H1 (cell line): ENCODE data around the gene SEMA3A. TPM values are rescaled to one million over a fixed set of nuclear protein-coding genes. Genes with fewer than 3 reads are reported as not detected.

Experiments
- CTCF ChIA-PET: fragments of 300-600 bp; sonication (Branson Sonifier 250); formaldehyde crosslinking; loops from one replicate; lab custom pipeline; 2021; ENCODE audit not compliant: partially characterized antibody; lab: Charles Lee
- POLR2A ChIA-PET: fragments of 300-600 bp; sonication (Branson Sonifier 250); formaldehyde crosslinking; loops from one replicate; lab custom pipeline; 2021; ENCODE audit warnings: inconsistent platforms; ENCODE audit not compliant: partially characterized antibody; lab: Charles Lee
- DNase-seq, 2 experiments: peaks; one replicate each; pipeline versions ENCODE4 v3.0.0 to v3.0.0-alpha.2; 2010 to 2022; ENCODE audit warnings: low spot score in 2 of 2, low read depth in 1 of 2, mixed read lengths in 1 of 2
- FAIRE-seq: peaks from 2 replicates; lab custom pipeline; 2011; peaks lifted over from hg19 to GRCh38; lab: Jason Lieb, UNC
- H2AFZ ChIP-seq: 2 replicates; pipeline ENCODE4 v1.8.1; 2012; ENCODE audit warnings: low read length, inconsistent platforms
- H2AK5ac ChIP-seq: 2 replicates; pipeline ENCODE4 v1.6.1; 2013; ENCODE audit warnings: low read depth, low read length
- H2BK120ac ChIP-seq: replicated peaks from 2 replicates; pipeline ENCODE3; 2013; ENCODE audit warnings: low read depth, low read length, inconsistent platforms
- H2BK12ac ChIP-seq: 2 replicates; pipeline ENCODE4 v1.6.1; 2013; ENCODE audit warnings: low read depth, low read length
- H2BK15ac ChIP-seq: 2 replicates; pipeline ENCODE4 v1.6.1; 2013; ENCODE audit warnings: low read length
- H2BK20ac ChIP-seq: 2 replicates; pipeline ENCODE4 v1.6.1; 2013; ENCODE audit warnings: low read length
- H2BK5ac ChIP-seq: 2 replicates; pipeline ENCODE4 v1.6.1; 2013; ENCODE audit warnings: low read depth, low read length
- H3K14ac ChIP-seq: 2 replicates; pipeline ENCODE4 v1.6.1; 2013; ENCODE audit warnings: inconsistent platforms; ENCODE audit not compliant: insufficient read length
- H3K18ac ChIP-seq: 2 replicates; pipeline ENCODE4 v1.6.1; 2013; ENCODE audit warnings: low read length; ENCODE audit errors: extremely low read depth
- H3K23ac ChIP-seq: 2 replicates; pipeline ENCODE4 v1.6.1; 2013; ENCODE audit warnings: inconsistent platforms; ENCODE audit not compliant: insufficient read length
- H3K23me2 ChIP-seq: 2 replicates; pipeline ENCODE4 v1.6.1; 2013; ENCODE audit warnings: low read depth, low read length
- H3K27ac ChIP-seq: 2 replicates; pipeline ENCODE4 v1.6.1; 2011; ENCODE audit warnings: low read depth, low read length, inconsistent platforms
- H3K27me3 ChIP-seq, 4 experiments: replicated peaks in 1 of 4; 1 replicate in 1 of 4; 2 replicates in 3 of 4; pipeline versions ENCODE4 v1.6.1 to v1.8.1; 2011 to 2013; ENCODE audit warnings: low read length in 3 of 4, mild to moderate bottlenecking in 3 of 4, inconsistent platforms in 2 of 4, mixed read lengths in 2 of 4, moderate library complexity in 1 of 4; ENCODE audit not compliant: control insufficient read depth in 3 of 4, insufficient read depth in 3 of 4; ENCODE audit errors: extremely low read depth in 1 of 4
- H3K36me3 ChIP-seq, 4 experiments: 2 replicates each; pipeline versions ENCODE4 v1.6.1 to v1.8.1; 2011 to 2013; ENCODE audit warnings: mild to moderate bottlenecking in 4 of 4, low read length in 3 of 4, moderate library complexity in 2 of 4, control low read depth in 1 of 4, inconsistent platforms in 1 of 4; ENCODE audit not compliant: insufficient read depth in 4 of 4, control insufficient read depth in 2 of 4
- H3K4ac ChIP-seq: replicated peaks from 2 replicates; pipeline ENCODE3; 2013; ENCODE audit warnings: low read length, low read depth, mixed read lengths, inconsistent platforms; ENCODE audit not compliant: insufficient read length
- H3K4me1 ChIP-seq, 4 experiments: replicated peaks in 1 of 4; 1 replicate in 1 of 4; 2 replicates in 3 of 4; pipeline versions ENCODE4 v1.6.1 to v1.8.1; 2011 to 2013; ENCODE audit warnings: low read length in 3 of 4, inconsistent platforms in 2 of 4, mixed read lengths in 1 of 4; ENCODE audit not compliant: insufficient read depth in 4 of 4, control insufficient read depth in 3 of 4
- H3K4me2 ChIP-seq, 2 experiments: 2 replicates each; pipeline versions ENCODE4 v1.6.1 to v1.8.1; 2011 to 2013; ENCODE audit warnings: low read depth in 2 of 2, low read length in 2 of 2, control low read depth in 1 of 2, inconsistent platforms in 1 of 2, mild to moderate bottlenecking in 1 of 2; ENCODE audit not compliant: insufficient read depth in 1 of 2
- H3K4me3 ChIP-seq, 4 experiments: fragments of 200-600, 300-600 bp in 1 of 4; sonication (generic), shearing (Covaris generic), sonication (Bioruptor Twin) in 1 of 4; 2 replicates each; pipeline versions ENCODE4 v1.5.1 to v1.8.1; 2011 to 2016; ENCODE audit warnings: low read length in 4 of 4, low read depth in 3 of 4, control low read depth in 2 of 4, inconsistent platforms in 2 of 4, mild to moderate bottlenecking in 2 of 4, mixed read lengths in 1 of 4, moderate library complexity in 1 of 4; ENCODE audit not compliant: insufficient read depth in 2 of 4; ENCODE audit errors: extremely low read depth in 1 of 4
- H3K56ac ChIP-seq: replicated peaks from 2 replicates; pipeline ENCODE3; 2013; ENCODE audit warnings: low read depth, mild to moderate bottlenecking, mixed read lengths, low read length, inconsistent platforms; ENCODE audit not compliant: insufficient read length
- H3K79me1 ChIP-seq: 2 replicates; pipeline ENCODE4 v1.6.1; 2013; ENCODE audit warnings: low read depth, low read length, control low read depth
- H3K79me2 ChIP-seq, 2 experiments: 2 replicates each; pipeline versions ENCODE4 v1.6.1 to v1.8.1; 2012 to 2013; ENCODE audit warnings: low read length in 2 of 2, mild to moderate bottlenecking in 2 of 2, inconsistent platforms in 1 of 2; ENCODE audit not compliant: insufficient read depth in 2 of 2, control insufficient read depth in 1 of 2
- H3K9ac ChIP-seq, 4 experiments: replicated peaks in 1 of 4; 1 replicate in 1 of 4; 2 replicates in 3 of 4; pipeline versions ENCODE4 v1.6.1 to v1.8.1; 2011 to 2013; ENCODE audit warnings: low read depth in 3 of 4, low read length in 3 of 4, control low read depth in 2 of 4, mild to moderate bottlenecking in 2 of 4, moderate library complexity in 2 of 4, inconsistent platforms in 1 of 4; ENCODE audit errors: extremely low read depth in 1 of 4
- H3K9me3 ChIP-seq, 2 experiments: 2 replicates each; pipeline versions ENCODE4 v1.6.1 to v1.8.1; 2012 to 2013; ENCODE audit warnings: mild to moderate bottlenecking in 2 of 2, moderate library complexity in 2 of 2, control low read depth in 1 of 2, inconsistent platforms in 1 of 2, low read depth in 1 of 2, low read length in 1 of 2, mixed read lengths in 1 of 2; ENCODE audit not compliant: insufficient read depth in 2 of 2
- H4K20me1 ChIP-seq, 2 experiments: replicated peaks in 1 of 2; 2 replicates each; pipeline versions ENCODE3 to v1.8.1; 2011 to 2013; ENCODE audit warnings: inconsistent platforms in 2 of 2, low read length in 2 of 2, mild to moderate bottlenecking in 1 of 2; ENCODE audit not compliant: insufficient read depth in 2 of 2, control insufficient read depth in 1 of 2
- H4K5ac ChIP-seq: 2 replicates; pipeline ENCODE4 v1.6.1; 2013; ENCODE audit warnings: low read length, low read depth, mixed read lengths, inconsistent platforms; ENCODE audit not compliant: insufficient read length
- H4K8ac ChIP-seq: 2 replicates; pipeline ENCODE4 v1.8.0; 2013; ENCODE audit warnings: mild to moderate bottlenecking, moderate library complexity, low read length, inconsistent platforms; ENCODE audit not compliant: insufficient read depth; ENCODE audit errors: extremely low read depth
- H4K91ac ChIP-seq: replicated peaks from 2 replicates; pipeline ENCODE3; 2013; ENCODE audit warnings: low read length, mixed read lengths, inconsistent platforms; ENCODE audit not compliant: insufficient read length
- BRCA1 ChIP-seq: IDR thresholded peaks from 2 replicates; pipeline ENCODE4 v1.6.1; 2012; ENCODE audit warnings: low read depth, low read length, improper control_type of control experiment
- CBX5 ChIP-seq: fragments of 300-800, 300-1000 bp; sonication (generic); IDR thresholded peaks from 2 replicates; pipeline ENCODE4 v1.7.1; 2016; ENCODE audit warnings: antibody characterized with exemption, low read length, low read depth
- GABPA ChIP-seq: IDR thresholded peaks from 2 replicates; pipeline ENCODE4 v1.6.1; 2011; ENCODE audit warnings: mild to moderate bottlenecking, low read length, moderate library complexity, borderline replicate concordance; ENCODE audit not compliant: insufficient read depth
- GTF2F1 ChIP-seq: IDR thresholded peaks from 2 replicates; pipeline ENCODE4 v1.6.1; 2012; ENCODE audit warnings: low read depth, low read length, improper control_type of control experiment, borderline replicate concordance
- HDAC2 ChIP-seq, 2 experiments: fragments of 300-600 bp in 1 of 2; sonication (generic) in 1 of 2; IDR thresholded peaks; 2 replicates each; pipeline ENCODE4 v1.6.1; 2011 to 2012; ENCODE audit warnings: low read depth in 2 of 2, low read length in 2 of 2, mild to moderate bottlenecking in 2 of 2, moderate library complexity in 2 of 2, borderline replicate concordance in 1 of 2, inconsistent platforms in 1 of 2
- JUND ChIP-seq: IDR thresholded peaks from 2 replicates; pipeline ENCODE4 v1.6.1; 2011; ENCODE audit warnings: mild to moderate bottlenecking, improper control_type of control experiment, low read length
- NANOG ChIP-seq: IDR thresholded peaks from 2 replicates; pipeline ENCODE4 v1.6.1; 2011; ENCODE audit warnings: low read length, low read depth, mild to moderate bottlenecking, inconsistent platforms; ENCODE audit not compliant: insufficient read depth, poor library complexity, severe bottlenecking
- RFX5 ChIP-seq: IDR thresholded peaks from 2 replicates; pipeline ENCODE4 v1.6.1; 2011; ENCODE audit warnings: low read depth, low read length, improper control_type of control experiment, borderline replicate concordance
- SP2 ChIP-seq: IDR thresholded peaks from 2 replicates; pipeline ENCODE4 v1.6.1; 2012; ENCODE audit warnings: mild to moderate bottlenecking, low read length, inconsistent platforms
- TEAD4 ChIP-seq: IDR thresholded peaks from 2 replicates; pipeline ENCODE4 v1.6.1; 2012; ENCODE audit warnings: low read depth, low read length, inconsistent platforms, mixed read lengths
- WGBS, 2 experiments: shearing (Covaris generic) in 1 of 2; methylation state at CpG; one replicate each; pipeline versions ENCODE4 v1.1.6 to v1.1.7; 2013 to 2015; ENCODE audit warnings: low lambda C conversion rate in 2 of 2, mixed read lengths in 2 of 2, inconsistent platforms in 1 of 2, low coverage in 1 of 2, missing lambda C conversion rate in 1 of 2; ENCODE audit not compliant: insufficient replicate concordance in 2 of 2, insufficient coverage in 1 of 2, insufficient read length in 1 of 2; ENCODE audit errors: extremely low coverage in 1 of 2, missing lambda C conversion rate in 1 of 2; 5-methylcytosine and 5-hydroxymethylcytosine counted together
- polyA plus RNA-seq, 7 experiments: library from polyadenylated mRNA; depleted of rRNA in 3 of 7; stranded (reverse) in 5 of 7; unstranded in 2 of 7; fragments of >200 nt in 5 of 7; fragments of 200-250 nt in 2 of 7; gene quantifications; 1 replicate in 5 of 7; 2 replicates in 1 of 7; 4 replicates in 1 of 7; pipeline versions ENCODE4 v1.2.1 to v1.2.3, GENCODE V29; 2011 to 2013; ENCODE audit warnings: missing spikeins in 2 of 7, mixed read lengths in 2 of 7
- total RNA-seq: library from RNA; stranded (reverse); fragmentation: NEBNext Ultra II Directional; extraction: Animal tissue kit (Norgen Biotek cat#: 25700); gene quantifications from 2 replicates; pipeline ENCODE4 v1.2.1, GENCODE V29; 2021

Gene SEMA3A
- total and polyA plus RNA-seq, 2 of the 8 experiments (the other 6 are each of a cell fraction or from before 2014, with no cell fraction given): 8.1 to 45.9 TPM

- H3K56ac ChIP-seq: no peak overlapping the region
- H3K79me1 ChIP-seq: no peaks in the 10 kb centered on the region
- H2BK12ac ChIP-seq: no peak overlapping the region
- H2AFZ ChIP-seq: no peak overlapping the region
- H4K91ac ChIP-seq: no peak overlapping the region
- no peaks in the 10 kb centered on the region for H3K79me2 ChIP-seq
- H4K8ac ChIP-seq: no peak overlapping the region
- H3K4me3 ChIP-seq: no peak overlapping the region
- CTCF ChIA-PET: no interaction called here
- H3K9me3 ChIP-seq: no peaks in the 10 kb centered on the region
- H3K4ac ChIP-seq: no peak overlapping the region
- no peak overlapping the region for H3K27ac ChIP-seq
- WGBS, 2 experiments: 95% methylated on average over 3 of the region's 3 CpGs; no CpG with 5 or more reads in 1 of the 2 experiments
- H2AK5ac ChIP-seq: no peak overlapping the region
- no peak overlapping the region for H3K23ac ChIP-seq
- FAIRE-seq (no peak), DNase-seq (no peak)
- H3K18ac ChIP-seq: no peak overlapping the region
- H3K23me2 ChIP-seq: no peaks in the 10 kb centered on the region; the same call in 1 of the 2 replicates
- no peak overlapping the region for H3K4me2 ChIP-seq
- H2BK5ac ChIP-seq: no peak overlapping the region
- POLR2A ChIA-PET: no interaction called here
- no peak overlapping the region for H2BK20ac ChIP-seq
- no peak overlapping the region for H2BK120ac ChIP-seq
- H3K27me3 ChIP-seq: no peaks in the 10 kb centered on the region
- no peak overlapping the region for H2BK15ac ChIP-seq
- peaks cover 0 to 3% (median 1%) of the 10 kb centered on the region in 4 experiments; a peak in 3 of 7 replicates for H3K4me1 ChIP-seq
- no peak overlapping the region for H3K9ac ChIP-seq
- no peaks in the 10 kb centered on the region for H4K20me1 ChIP-seq
- H3K14ac ChIP-seq: no peak overlapping the region
- no peak overlapping the region for H4K5ac ChIP-seq
- peaks cover 0 to 4% (median 0%) of the 10 kb centered on the region in 4 experiments; a peak in 1 of 8 replicates for H3K36me3 ChIP-seq
- TF ChIP-seq NANOG (no peak), TEAD4 (no peak), GTF2F1 (no peak), RFX5 (no peak), GABPA (no peak), CBX5 (no peak), JUND (no peak), SP2 (no peak), BRCA1 (no peak), HDAC2 (IDR thresholded peaks at IDR 0.05; ENCODE audit: borderline replicate concordance in 1 of 2, low read depth in 2 of 2, low read length in 2 of 2) (no peak)
These were observed 166.9 kb downstream of the SEMA3A start for GRCh38 chr7:84027678-84028077.
